ENCODE measurements around the gene RNF112. TPM values are rescaled to one million over a fixed set of nuclear protein-coding genes. Genes with fewer than 3 reads are reported as not detected.

Gene RNF112
- total RNA-seq, 1 donor from 2014 or later = 1.1 TPM

DNA sequence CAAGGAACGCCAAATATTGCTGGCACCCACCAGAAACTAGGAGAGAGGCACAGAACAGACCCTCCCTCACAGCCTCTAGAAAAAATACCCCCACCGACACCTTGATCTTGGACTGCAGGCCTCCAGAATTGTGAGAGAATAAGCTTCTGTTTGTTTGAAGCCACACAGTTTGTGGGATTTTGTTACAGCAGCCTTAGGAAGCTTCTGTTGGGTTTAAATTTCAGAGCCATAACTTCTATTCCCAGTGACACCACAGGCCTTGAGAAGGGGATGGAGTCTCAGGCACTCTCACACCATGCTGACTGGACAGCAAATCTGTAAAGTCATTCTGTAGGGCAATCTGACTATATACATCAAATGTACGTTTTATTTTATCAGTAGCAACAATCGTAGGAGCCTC is 38.6 kb downstream of the RNF112 start:
- DNase-seq (ENCODE audit: low spot score, unreplicated experiment) = no peak
- Mint-ChIP-seq H3K9me3 (ENCODE audit: low read depth) (peaks cover 11% of the 10 kb centered on the region), H3K27ac (no peak overlapping the region), H3K4me1 (ENCODE audit: low read depth) (peaks cover 10% of the 10 kb centered on the region), H3K4me3 (ENCODE audit: low read depth) (no peak overlapping the region), H3K27me3 (peaks cover 5% of the 10 kb centered on the region), H3K36me3 (ENCODE audit: insufficient read depth) (peaks cover 4% of the 10 kb centered on the region)
- TF ChIP-seq, protein P1, sequence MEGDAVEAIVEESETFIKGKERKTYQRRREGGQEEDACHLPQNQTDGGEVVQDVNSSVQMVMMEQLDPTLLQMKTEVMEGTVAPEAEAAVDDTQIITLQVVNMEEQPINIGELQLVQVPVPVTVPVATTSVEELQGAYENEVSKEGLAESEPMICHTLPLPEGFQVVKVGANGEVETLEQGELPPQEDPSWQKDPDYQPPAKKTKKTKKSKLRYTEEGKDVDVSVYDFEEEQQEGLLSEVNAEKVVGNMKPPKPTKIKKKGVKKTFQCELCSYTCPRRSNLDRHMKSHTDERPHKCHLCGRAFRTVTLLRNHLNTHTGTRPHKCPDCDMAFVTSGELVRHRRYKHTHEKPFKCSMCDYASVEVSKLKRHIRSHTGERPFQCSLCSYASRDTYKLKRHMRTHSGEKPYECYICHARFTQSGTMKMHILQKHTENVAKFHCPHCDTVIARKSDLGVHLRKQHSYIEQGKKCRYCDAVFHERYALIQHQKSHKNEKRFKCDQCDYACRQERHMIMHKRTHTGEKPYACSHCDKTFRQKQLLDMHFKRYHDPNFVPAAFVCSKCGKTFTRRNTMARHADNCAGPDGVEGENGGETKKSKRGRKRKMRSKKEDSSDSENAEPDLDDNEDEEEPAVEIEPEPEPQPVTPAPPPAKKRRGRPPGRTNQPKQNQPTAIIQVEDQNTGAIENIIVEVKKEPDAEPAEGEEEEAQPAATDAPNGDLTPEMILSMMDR (IDR thresholded peaks at IDR 0.05; ENCODE audit: unreplicated experiment) = no peak

DNA sequence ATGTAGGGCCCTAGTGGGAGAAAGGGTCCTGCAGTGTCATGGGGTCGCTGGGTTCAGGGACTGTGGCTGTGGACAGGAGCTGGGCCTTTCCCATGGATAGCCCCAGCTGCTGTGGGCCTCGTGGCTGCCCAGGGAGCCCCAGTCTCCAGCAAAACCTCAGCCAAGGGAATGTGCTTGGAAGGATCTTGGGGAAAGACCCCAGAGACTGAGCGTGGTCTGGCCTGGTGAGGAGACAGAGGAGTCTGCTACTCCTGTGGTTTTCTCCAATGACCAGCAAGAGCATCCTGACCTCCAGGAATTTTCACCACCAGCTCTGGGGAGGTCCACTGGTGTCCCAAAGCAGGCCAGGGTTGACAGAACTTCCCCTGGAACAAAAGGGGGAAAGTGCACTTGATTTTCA is 42.3 kb downstream of the RNF112 start:
- DNase-seq (ENCODE audit: low spot score, unreplicated experiment) = no peak
- Mint-ChIP-seq H3K9me3 (ENCODE audit: low read depth) (no peaks in the 10 kb centered on the region), H3K4me1 (ENCODE audit: low read depth) (peaks cover 16% of the 10 kb centered on the region), H3K4me3 (ENCODE audit: low read depth) (no peak overlapping the region), H3K36me3 (ENCODE audit: insufficient read depth) (no peaks in the 10 kb centered on the region), H3K27me3 (peaks cover 22% of the 10 kb centered on the region), H3K27ac (no peak overlapping the region)
- TF ChIP-seq, protein P1 (IDR thresholded peaks at IDR 0.05; ENCODE audit: unreplicated experiment) = no peak

DNA sequence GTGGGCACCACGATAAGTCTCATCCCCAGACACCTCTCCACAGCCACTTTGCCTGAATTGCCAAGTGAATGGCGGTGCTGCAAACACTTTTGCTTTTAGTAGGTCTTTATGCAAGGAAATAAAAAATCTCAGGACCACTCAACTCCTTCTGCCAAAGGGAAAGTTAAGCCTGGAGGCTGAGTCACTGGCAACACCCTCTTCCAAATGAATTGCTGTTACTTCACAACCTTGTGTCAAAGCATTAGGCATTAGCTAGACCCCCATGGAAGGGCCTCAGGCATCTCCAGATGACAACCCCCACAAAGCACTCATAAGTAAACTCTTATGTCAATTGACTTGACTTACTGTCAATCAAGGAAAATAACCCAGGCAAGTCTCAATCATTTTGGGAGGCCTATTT is 43.0 kb downstream of the RNF112 start:
- no peak overlapping the region for H3K4me3 Mint-ChIP-seq (ENCODE audit: low read depth)
- H3K27ac Mint-ChIP-seq = no peak overlapping the region
- no peaks in the 10 kb centered on the region for H3K9me3 Mint-ChIP-seq (ENCODE audit: low read depth)
- no peaks in the 10 kb centered on the region for H3K36me3 Mint-ChIP-seq (ENCODE audit: insufficient read depth)
- no peak for DNase-seq (ENCODE audit: low spot score, unreplicated experiment)
- peaks cover 24% of the 10 kb centered on the region for H3K27me3 Mint-ChIP-seq
- TF ChIP-seq, protein P1 (IDR thresholded peaks at IDR 0.05; ENCODE audit: unreplicated experiment) = no peak
- H3K4me1 Mint-ChIP-seq (ENCODE audit: low read depth) = peaks cover 18% of the 10 kb centered on the region

DNA sequence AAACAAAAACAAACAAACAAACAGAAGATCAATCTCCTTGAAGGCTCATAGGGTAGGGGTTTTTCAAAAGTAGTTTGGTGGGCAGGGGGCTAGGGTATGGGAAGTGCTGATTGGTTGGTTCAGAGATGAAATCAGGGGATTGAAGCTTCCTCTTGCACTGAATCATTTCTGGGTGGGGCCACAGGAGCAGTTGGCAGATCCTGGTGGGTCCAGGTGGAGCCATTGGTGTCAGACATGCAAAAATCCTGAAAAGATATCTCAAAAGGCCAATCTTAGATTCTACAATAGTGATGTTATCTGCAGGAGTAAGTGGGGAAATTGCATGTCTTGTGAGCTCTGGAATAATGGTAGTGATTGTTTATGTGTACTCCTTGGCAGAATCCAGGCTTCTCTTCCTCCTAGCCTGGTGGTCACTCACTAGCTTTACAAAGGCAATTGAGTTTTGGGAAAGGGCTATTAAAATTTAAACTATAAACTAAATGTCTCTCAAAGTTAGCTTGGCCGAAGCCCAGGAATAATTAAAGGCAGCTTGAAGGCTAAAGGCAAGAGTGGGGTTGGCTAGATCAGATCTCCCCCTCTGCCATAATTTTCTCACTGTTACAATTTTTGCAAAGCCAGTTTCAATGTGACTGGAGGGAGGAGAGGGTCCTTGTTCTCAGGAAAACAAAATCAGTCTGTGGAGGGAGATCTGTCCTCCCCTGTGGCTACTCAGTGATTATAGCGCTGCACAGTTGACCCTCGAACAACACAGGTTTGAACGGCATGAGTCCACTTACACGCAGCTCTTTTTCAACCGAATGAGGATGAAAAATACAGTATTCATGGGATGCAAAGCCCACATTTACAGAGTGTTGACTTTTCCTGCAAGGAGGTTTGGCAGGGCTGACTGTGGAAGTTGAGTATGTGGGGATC is 45.2 kb downstream of the RNF112 start:
- Mint-ChIP-seq H3K4me3 (ENCODE audit: low read depth) (no peak overlapping the region), H3K27ac (no peak overlapping the region), H3K27me3 (peaks cover 24% of the 10 kb centered on the region)

DNA sequence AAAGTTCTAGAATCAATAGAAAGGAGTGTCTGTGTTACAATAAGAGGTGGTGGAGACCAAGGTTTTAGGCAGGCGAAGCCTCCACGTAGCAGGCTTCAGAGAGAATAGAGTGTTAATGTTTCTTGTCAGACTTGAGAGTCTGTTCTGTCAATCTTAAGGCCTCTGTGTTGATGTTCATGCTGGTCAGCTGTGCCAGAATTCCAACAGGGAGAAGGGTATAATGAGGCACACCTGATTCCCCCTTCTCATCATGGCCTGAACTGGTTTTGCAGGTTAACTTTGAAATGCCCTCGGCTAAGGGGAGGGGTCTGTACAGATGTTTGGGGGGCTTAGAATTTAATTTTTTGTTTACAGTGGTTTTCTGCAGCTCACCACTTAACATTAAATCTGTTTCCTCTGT is 46.0 kb downstream of the RNF112 start:
- Mint-ChIP-seq H3K4me3 (ENCODE audit: low read depth) (no peak overlapping the region), H3K9me3 (ENCODE audit: low read depth) (no peaks in the 10 kb centered on the region), H3K27me3 (peaks cover 24% of the 10 kb centered on the region), H3K36me3 (ENCODE audit: insufficient read depth) (no peaks in the 10 kb centered on the region), H3K27ac (no peak overlapping the region), H3K4me1 (ENCODE audit: low read depth) (peaks cover 19% of the 10 kb centered on the region)
- TF ChIP-seq, protein P1 (IDR thresholded peaks at IDR 0.05; ENCODE audit: unreplicated experiment) = no peak
- DNase-seq (ENCODE audit: low spot score, unreplicated experiment) = no peak

More for the DNA sequence above, 45.2 kb downstream of the RNF112 start:
- no peaks in the 10 kb centered on the region for H3K9me3 Mint-ChIP-seq (ENCODE audit: low read depth)
- no peak for DNase-seq (ENCODE audit: low spot score, unreplicated experiment)
- H3K36me3 Mint-ChIP-seq (ENCODE audit: insufficient read depth) = no peaks in the 10 kb centered on the region
- H3K4me1 Mint-ChIP-seq (ENCODE audit: low read depth) = peaks cover 19% of the 10 kb centered on the region
- TF ChIP-seq, protein P1 (IDR thresholded peaks at IDR 0.05; ENCODE audit: unreplicated experiment) = no peak

Data from progenitor cell of endocrine pancreas (in vitro differentiated cells).